Heart right ventricle (tissue), 16 donors: ENCODE data around the gene TTC7B. TPM values are rescaled to one million over a fixed set of nuclear protein-coding genes. Genes with fewer than 3 reads are reported as not detected.

Experiments used
- ATAC-seq, 8 donors: fragments of 200-7000 bp; cut with Tn5 transposase; one replicate each; pipeline ENCODE4 v1.9.1; 2020; ENCODE audit warnings: mild to moderate bottlenecking in 8 of 8, moderate library complexity in 8 of 8, moderate number of reproducible peaks in 1 of 8
- DNase-seq, 2 donors: peaks; one replicate each; pipeline ENCODE4 v3.0.0-alpha.2; 2020
- H3K27ac ChIP-seq, 10 donors: fragments of 200-600 bp; sonication (generic) in 2 of 10; one replicate each; pipeline versions ENCODE4 v1.5.0 to v1.8.0; 2020 to 2022; ENCODE audit warnings: mild to moderate bottlenecking in 3 of 10
- H3K27me3 ChIP-seq, 7 donors: fragments of 200-600 bp; one replicate each; pipeline ENCODE4 v1.8.0; 2021 to 2022; ENCODE audit warnings: mild to moderate bottlenecking in 2 of 7
- H3K36me3 ChIP-seq, 9 donors: fragments of 200-600 bp; sonication (generic) in 1 of 9; one replicate each; pipeline versions ENCODE4 v1.5.0 to v1.8.0; 2020 to 2022; ENCODE audit warnings: mild to moderate bottlenecking in 2 of 9
- H3K4me1 ChIP-seq, 9 donors: fragments of 200-600 bp; sonication (generic) in 1 of 9; one replicate each; pipeline versions ENCODE4 v1.5.0 to v1.8.0; 2020 to 2022; ENCODE audit warnings: mild to moderate bottlenecking in 4 of 9
- H3K4me3 ChIP-seq, 10 donors: fragments of 200-600 bp; sonication (generic) in 2 of 10; one replicate each; pipeline versions ENCODE4 v1.5.0 to v1.8.0; 2020 to 2022; ENCODE audit warnings: mild to moderate bottlenecking in 7 of 10, moderate library complexity in 2 of 10
- H3K9me3 ChIP-seq, 11 donors: fragments of 200-600 bp in 10 of 11; sonication (generic) in 2 of 11; one replicate each; pipeline versions ENCODE4 v1.5.0 to v1.8.0; 2013 to 2022; ENCODE audit warnings: mild to moderate bottlenecking in 2 of 11, control low read depth in 1 of 11, moderate library complexity in 1 of 11
- CTCF ChIP-seq, 9 donors: fragments of 200-600 bp; sonication (generic) in 2 of 9; IDR thresholded peaks; one replicate each; pipeline versions ENCODE4 v1.5.0 to v1.8.0; 2021 to 2022; ENCODE audit warnings: antibody characterized with exemption in 9 of 9, mild to moderate bottlenecking in 5 of 9, moderate library complexity in 1 of 9
- WGBS, 2 donors: extraction: QIAGEN DNeasy Blood & Tissue Kit; methylation state at CpG; one replicate each; pipeline ENCODE4 v1.1.7; 2013; ENCODE audit warnings: inconsistent platforms in 1 of 2; 5-methylcytosine and 5-hydroxymethylcytosine counted together
- intact Hi-C, 10 donors: fragments of 100-400 bp; cut with DNase I; formaldehyde crosslinking; loops; one replicate each; pipeline versions ENCODE4 v1.11.1 to v1.14.2; 2022
- polyA plus RNA-seq, 2 donors: library from polyadenylated mRNA; stranded (reverse); fragments of 200-250 nt; gene quantifications; one replicate each; pipeline ENCODE4 v1.2.3, GENCODE V29; 2013
- total RNA-seq, 10 donors: library from RNA; stranded (reverse); fragmentation: NEBNext Ultra II Directional in 3 of 10; extraction: Animal tissue kit (Norgen Biotek cat#: 25700) in 3 of 10; gene quantifications; one replicate each; pipeline versions ENCODE4 v1.2.1 to v1.2.4, GENCODE V29; 2021 to 2023
- donor health status: Arrhythmogenic right ventricular cardiomyopathy.
- donor health status: ischemic (EF 13 %, LVEDD 7.1; RV severe dilation, severe dysfunction).
- donor health status: healthy with polysubstance abuse.
- donor health status: DM: no; HTN: yes; CAD: no.
- donor health status: DM: no; HTN: no; CAD: no.
- donor health status: ischemic (EF 25% LVEDD 6.9; RV normal size, moderate dysfunction).
- donor health status: ischemic (EF 25% LVEDD 5.7; RV mildly dilated, moderate dysfunction).
- donor health status: healthy.
- donor health status: DM: yes; HTN: yes; CAD: no.
- donor health status: Ischemic cardiomyopathy.
- donor health status: ischemic (EF 35%, LVEDD 5.7; RV mildly dilated, moderate dysfunction).
- donor health status: nonischemic (EF 11% LVEDD 7.7; RV severe dilation, severe dysfunction).
- donor health status: DM: yes; HTN: yes; CAD: no.
- donor health status: PGD.
- donor health status: ischemic (EF 29% LVEDD 5.4; RV normal size, mild dysfunction).
- donor health status: nonischemic (EF 23%, LVEDD 6.1; RV moderate dilation, normal function).

The TTC7B gene
- total and polyA plus RNA-seq, 12 donors = 23.0 to 79.4 (median 65.5) TPM

GRCh38 chr14:90621201-90621600 is 195.0 kb downstream of the TTC7B start:
- peaks cover 0 to 18% (median 0%) of the 10 kb centered on the region in 9 donors for H3K36me3 ChIP-seq
- no peaks in the 10 kb centered on the region for H3K27me3 ChIP-seq
- H3K27ac ChIP-seq = no peak overlapping the region
- ATAC-seq (no peak), DNase-seq (no peak)
- peaks cover 6 to 32% (median 24%) of the 10 kb centered on the region in 9 donors for H3K4me1 ChIP-seq
- intact Hi-C loops = no loop called here
- H3K4me3 ChIP-seq = no peak overlapping the region
- TF ChIP-seq CTCF (IDR thresholded peaks at IDR 0.05) = no peak
- WGBS, 2 donors = 97 to 98% methylated on average over 32 of the region's 32 CpGs
- no peaks in the 10 kb centered on the region for H3K9me3 ChIP-seq

GRCh38 chr14:90620568-90621077 is 195.6 kb downstream of the TTC7B start:
- ATAC-seq = no peak

GRCh38 chr14:90619911-90620310 is 196.3 kb downstream of the TTC7B start:
- H3K27ac ChIP-seq = no peak overlapping the region
- ATAC-seq (no peak), DNase-seq (no peak)
- TF ChIP-seq CTCF (IDR thresholded peaks at IDR 0.05) = no peak
- intact Hi-C loops = loop anchor here in 1 of 10 donors (5.0 kb wide), 1 partner anchor 77 kb away; no protein-coding TSS in a partner anchor
- no peak overlapping the region for H3K4me3 ChIP-seq
- WGBS, 2 donors = 97 to 99% methylated on average over 8 of the region's 8 CpGs
- no peaks in the 10 kb centered on the region for H3K9me3 ChIP-seq
- peaks cover 0 to 17% (median 0%) of the 10 kb centered on the region in 9 donors for H3K36me3 ChIP-seq
- H3K27me3 ChIP-seq = no peaks in the 10 kb centered on the region
- peaks cover 11 to 33% (median 30%) of the 10 kb centered on the region in 9 donors for H3K4me1 ChIP-seq

More at GRCh38 chr14:90620568-90621077, 195.6 kb downstream of the TTC7B start:
- WGBS, 2 donors = 88 to 89% methylated on average over 7 of the region's 7 CpGs
- H3K9me3 ChIP-seq = no peaks in the 10 kb centered on the region
- H3K36me3 ChIP-seq = peaks cover 0 to 18% (median 0%) of the 10 kb centered on the region in 9 donors
- no peaks in the 10 kb centered on the region for H3K27me3 ChIP-seq
- H3K4me3 ChIP-seq = no peak overlapping the region
- H3K27ac ChIP-seq = no peak overlapping the region
- H3K4me1 ChIP-seq = peaks cover 7 to 33% (median 29%) of the 10 kb centered on the region in 9 donors
- no peak for DNase-seq
- intact Hi-C loops = no loop called here
- no peak for TF ChIP-seq CTCF (IDR thresholded peaks at IDR 0.05)

GRCh38 chr14:90617961-90618360 is 198.3 kb downstream of the TTC7B start:
- 88 to 90% methylated on average over 7 of the region's 7 CpGs for WGBS, 2 donors
- no peak for DNase-seq
- Histone ChIP-seq H3K36me3 (peaks cover 0 to 14% (median 0%) of the 10 kb centered on the region in 9 donors), H3K27ac (no peak overlapping the region), H3K27me3 (no peaks in the 10 kb centered on the region), H3K9me3 (no peaks in the 10 kb centered on the region), H3K4me3 (no peak overlapping the region), H3K4me1 (peaks cover 4 to 41% (median 31%) of the 10 kb centered on the region in 9 donors)
- ATAC-seq = no peak
- TF ChIP-seq CTCF (IDR thresholded peaks at IDR 0.05) = no peak
- intact Hi-C loops = loop anchor here in 1 of 10 donors (5.0 kb wide), 1 partner anchor 79 kb away; no protein-coding TSS in a partner anchor
